HG03457 (cell line): ENCODE measurements around the gene CDK5RAP2.
"Not testable (repeated sequence)": the region's sequence is repeated elsewhere in the genome, so short reads cannot be mapped to it uniquely, and the experiment has no call there.

ENCODE experiments used
- ATAC-seq: cut with Tn5 transposase; IDR thresholded peaks from one replicate; pipeline ENCODE4 v1.9.1; 2021; ENCODE audit warnings: moderate number of reproducible peaks; ENCODE audit not compliant: unreplicated experiment

Gene CDK5RAP2

DNA sequence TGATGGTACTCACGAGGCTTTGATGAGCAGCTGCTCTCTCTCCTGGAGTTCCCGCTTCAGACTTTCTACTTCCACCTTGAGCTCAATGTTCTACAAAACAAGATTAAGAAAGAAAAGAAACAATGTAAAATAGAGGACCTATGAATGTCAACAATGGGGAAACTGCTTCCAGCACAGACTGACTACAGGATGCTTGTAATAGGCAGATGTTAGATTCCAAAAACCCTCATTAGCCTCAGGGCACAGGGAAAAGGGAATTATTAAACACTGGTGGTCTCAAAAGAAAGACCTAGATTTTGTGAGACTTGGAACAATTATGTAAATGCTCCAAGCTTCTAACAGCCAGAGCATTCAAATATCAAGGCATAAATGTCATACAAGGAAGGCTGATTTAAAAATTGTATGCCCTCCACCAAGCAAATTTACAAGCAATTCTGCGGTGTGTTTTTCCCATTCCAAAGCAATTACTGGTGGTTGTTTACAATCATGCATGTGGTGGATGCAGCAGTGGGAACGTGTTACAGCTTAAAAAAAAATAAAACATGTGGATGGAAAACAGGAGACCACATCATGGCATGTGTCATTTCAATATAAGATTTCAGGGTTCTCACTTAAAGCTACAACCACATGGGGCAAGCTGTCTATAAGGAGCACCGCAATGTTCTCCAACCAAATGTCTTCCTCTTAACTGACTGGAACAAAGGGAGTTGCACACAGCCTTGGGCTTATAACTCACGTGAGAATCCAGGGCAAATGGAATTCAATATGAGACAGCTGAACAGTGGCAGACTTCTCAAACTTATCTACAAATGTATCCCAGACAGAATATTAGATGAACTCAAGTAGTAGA is 34.0 kb downstream of the CDK5RAP2 start:
- no peak for ATAC-seq

DNA sequence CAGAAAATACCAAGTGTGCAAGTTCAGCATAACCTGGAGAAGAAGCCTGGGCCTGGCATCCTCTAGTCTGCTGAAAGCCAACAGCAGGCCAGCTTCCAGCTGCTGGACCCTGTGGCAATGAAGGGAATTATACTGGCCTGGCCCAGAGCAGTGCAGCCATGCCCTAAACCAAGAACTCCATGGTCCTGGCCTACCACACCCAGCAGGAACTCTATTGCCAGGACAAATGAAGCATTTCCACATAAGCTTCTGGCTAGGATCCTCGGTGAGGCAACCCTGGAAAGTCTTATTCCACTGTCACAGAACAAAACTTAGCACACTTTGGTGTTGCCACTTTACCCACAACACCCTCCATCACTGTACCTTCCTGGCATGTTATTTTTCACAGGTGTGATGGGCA is 35.5 kb downstream of the CDK5RAP2 start:
- no peak for ATAC-seq

DNA sequence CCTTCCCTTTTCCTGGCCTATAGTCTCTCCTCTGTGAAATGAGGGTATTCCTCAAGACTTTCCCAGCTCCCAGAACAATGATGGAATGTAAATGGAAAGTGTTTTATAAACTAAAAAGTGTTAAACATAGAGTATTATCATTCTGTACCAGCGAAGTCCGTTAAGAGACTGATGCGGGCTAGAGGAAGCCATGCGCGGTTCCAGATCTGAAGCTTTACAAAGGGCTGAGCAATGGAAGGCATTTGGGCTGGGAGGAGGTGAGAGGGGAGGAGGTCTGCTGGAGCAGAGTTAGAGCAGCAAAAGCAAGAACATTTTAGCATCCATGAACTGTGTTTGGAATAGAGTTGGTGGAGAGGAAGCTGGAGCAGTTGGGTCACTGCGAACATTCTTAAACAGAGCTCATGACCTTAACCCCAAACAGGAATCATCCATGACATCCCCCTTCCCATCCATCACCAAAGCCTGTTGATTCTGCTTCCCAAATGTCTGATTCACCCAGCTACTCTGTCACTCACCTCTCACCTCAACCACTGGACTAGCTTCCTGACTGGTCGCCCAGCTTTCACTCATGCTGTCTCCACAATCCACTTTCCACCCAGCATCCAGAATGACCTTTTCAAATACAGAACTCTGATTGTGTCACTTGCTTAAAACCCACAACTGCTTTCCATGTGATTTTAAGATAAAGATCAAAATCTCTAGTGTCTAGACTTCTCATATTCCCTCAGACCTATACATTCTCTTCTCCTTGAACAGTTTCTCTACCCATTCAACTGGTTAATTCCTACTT is 37.1 kb downstream of the CDK5RAP2 start:
- ATAC-seq, result no peak

DNA sequence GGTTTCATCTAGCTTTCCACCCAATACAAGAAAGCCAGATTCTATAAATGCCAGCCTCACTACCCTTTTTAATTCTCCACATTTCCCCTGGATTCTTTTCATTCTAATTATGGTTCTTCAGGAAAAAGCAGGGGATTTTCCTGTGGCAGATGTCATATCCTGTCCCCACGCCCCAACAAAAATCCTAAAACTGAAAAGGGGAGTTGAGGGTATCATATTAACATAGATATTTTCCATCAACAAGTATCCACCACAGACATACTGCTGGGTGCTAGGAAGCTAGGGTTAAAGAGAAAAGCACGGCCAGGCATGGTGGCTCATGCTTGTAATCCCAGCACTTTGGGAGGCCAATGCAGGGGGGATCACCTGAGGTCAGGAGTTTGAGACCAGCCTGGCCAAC is 38.0 kb downstream of the CDK5RAP2 start:
- no peak for ATAC-seq

DNA sequence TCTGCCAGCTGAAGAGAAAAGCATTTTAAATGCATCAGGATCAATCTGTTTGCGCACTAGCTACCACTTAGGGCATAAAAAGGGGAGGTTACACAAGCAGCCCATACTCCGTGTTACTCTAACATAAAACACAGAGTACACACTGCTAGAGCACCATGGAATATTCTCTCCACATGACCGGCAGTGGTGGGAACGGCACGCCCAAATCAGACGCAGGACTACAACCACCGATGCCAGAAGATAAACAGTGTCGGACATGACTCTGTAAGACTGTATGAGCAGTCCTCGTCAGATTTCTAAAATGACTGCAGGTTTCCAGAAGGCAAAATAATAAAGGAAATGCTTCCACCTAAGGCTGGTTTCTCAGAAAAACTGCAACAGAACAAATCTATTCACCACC is 40.0 kb downstream of the CDK5RAP2 start:
- no peak for ATAC-seq

DNA sequence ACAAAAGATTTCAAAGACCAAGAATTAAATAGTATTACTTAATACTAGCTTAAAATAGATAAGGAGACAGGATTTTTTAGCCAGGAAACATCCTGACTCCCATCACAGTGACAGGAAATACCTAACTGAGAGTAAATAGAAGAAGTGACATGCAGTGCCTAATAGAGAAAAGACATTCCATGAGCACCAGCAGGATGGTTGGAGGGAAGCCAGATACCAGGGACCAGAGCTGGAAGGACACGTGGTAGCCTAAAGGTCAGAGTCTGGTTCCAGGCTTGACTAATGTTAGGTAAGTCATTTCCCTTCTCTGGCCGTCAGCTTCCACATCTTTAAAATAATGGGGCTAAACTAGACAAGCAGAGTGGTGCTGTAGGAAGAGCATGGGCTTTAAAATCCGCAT is 41.6 kb downstream of the CDK5RAP2 start:
- no peak for ATAC-seq

DNA sequence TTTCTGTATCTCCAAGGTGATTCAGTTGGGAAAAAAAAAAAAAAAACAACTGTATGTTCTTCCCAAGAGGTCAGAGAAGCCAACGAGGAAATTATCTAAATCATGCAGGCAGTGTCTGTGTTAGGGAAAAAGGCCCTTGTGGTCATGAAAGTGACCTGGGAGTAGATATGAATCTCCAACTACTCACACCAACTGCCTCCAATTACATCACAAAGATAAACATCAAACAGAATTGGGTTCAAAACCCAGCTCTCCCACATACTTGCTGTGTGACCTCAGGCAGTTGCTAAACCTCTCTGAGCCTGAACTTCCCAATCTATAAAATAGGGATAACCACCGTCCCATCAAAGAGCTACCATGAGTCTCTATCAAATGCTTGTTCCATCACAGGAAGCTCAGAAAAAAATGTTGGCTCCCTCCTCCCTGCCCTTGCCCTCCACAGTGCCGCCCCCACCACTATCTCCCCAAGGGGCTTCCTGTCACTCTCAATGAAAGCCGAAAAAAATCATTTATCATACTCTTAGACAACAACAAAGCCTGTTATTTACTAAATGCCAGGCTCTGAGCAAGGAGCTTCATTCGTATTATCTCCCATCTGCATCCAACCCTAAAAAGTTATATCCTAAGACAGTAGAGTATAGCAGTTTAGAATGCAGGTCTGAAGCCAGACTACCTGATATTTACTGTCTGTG is 42.9 kb downstream of the CDK5RAP2 start:
- ATAC-seq, result no peak

DNA sequence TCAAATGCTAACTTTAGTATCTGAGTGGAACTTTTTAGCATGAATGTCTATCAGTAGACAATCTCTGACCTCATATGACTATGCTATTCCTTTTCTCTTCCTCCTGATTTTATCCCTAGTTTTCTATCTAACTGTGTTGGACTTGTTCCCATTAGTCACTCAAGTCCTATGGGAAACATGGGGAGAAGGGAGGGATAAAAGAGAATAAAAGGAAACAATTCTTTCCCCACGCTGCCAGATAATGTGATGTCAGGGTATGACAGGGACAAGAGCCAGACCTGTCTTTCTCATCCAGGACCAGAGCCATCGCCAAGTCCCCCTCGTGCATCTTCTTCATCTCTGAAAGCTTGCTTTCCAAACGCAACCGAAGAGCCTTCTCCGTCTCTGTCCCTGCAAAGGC is 43.9 kb downstream of the CDK5RAP2 start:
- ATAC-seq, result no peak

DNA sequence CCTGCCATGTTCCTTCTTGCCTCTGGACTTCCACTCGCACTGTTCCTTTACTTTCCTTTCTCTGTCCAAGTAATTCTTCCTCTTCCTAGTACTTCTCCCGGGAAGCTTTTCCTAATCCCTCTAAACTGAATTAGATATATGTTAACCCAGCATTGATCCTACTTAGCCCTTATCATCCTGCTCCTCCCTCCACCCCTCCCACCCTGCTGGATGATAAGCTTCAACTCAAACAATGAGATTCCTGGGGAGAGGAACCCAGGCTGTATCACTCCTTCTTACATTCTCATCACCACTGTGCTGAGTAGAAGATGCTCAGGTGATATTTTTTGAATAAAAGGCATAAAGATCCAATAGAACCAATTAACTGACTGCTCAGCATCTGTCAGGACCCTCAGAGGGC is 45.7 kb downstream of the CDK5RAP2 start:
- no peak for ATAC-seq

DNA sequence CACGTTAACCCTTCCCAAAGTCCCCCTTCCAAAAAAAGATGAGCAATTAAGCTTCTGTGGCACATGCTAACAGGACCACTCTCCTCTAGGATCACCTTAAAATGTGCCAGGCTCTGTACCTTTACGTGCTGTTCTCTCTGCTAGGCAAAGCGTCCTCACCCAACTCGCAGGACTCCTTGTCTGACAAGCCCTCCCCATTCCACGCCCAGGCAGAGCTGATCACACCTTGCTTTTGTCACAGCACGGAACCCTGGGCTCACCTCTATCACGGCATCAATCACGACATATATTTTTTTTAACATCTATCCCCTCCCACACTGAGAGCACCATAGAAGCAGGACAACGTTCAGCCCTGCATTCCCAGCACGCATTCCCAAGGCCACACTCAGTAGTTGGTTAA is 47.1 kb downstream of the CDK5RAP2 start:
- no peak for ATAC-seq

DNA sequence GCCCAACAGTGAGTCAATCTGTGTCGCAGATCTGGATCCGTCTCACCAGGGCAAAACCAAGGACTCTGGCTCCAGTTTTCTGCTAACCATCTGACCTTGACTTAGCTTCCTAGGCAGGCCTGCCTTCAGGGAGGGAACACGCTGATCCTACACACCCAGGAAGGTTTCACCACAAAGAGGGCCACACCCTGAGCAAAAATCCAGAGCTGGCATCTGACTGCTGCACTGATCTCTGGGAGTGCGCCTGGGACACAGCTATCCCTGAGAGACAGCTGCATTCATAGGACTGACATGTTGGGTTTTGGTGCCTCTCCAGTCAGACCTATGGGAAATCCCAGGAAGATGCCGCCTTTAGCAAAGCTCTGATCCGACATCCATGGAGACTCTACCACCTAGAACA is 47.5 kb downstream of the CDK5RAP2 start:
- no peak for ATAC-seq

DNA sequence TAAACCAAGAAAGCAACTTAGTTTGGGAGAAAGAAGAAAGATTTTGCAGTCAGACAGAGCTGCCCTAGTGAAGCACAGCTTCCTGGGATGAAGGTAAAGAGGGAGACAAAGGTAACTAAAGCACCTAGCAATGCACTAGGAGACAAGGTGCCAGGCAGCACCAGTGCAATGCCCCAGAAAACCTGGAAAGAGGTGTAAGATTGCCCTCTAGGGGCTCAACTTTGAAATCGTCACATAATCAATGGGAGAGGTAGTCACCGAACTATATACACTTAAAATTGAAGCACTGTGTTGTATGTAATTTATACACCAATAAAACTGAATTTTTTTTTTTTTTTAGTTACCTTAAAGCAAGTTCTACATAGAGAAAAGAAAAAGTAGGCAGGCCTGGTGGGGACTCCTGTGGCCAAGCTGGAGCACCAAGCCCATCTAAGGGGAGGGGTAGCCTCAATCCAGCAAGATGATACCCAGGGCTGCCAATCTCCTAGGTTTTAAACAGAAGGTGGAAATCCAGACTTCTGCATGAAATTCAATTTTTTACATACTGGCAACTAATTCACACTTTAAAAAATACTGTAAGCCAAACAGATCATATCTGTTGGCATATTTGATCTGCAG is 48.2 kb downstream of the CDK5RAP2 start:
- ATAC-seq, result no peak

DNA sequence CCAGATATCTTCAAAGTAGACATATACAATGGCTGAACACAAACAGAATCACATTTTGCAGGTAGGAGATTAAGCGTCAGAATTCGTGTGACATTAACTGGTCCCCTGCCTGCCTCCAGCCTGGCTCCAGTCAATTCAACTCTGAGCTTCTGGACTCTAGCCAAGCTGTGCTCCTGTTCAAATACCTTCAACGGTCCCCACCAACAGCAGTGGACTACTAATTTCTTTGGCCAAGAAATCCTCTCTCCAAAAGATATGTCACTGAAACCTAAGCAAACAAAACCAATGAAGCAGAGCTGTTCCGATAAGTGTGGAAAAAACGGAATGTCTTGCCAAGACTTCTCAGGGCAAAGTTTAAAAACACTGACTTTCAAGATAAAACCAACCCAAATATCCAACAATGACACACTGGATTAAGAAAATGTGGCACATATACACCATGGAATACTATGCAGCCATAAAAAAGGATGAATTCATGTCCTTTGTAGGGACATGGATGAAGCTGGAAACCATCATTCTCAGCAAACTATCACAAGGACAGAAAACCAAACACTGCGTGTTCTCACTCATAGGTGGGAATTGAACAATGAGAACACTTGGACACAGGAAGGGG is 49.6 kb downstream of the CDK5RAP2 start:
- ATAC-seq, result not testable (repeated sequence)

DNA sequence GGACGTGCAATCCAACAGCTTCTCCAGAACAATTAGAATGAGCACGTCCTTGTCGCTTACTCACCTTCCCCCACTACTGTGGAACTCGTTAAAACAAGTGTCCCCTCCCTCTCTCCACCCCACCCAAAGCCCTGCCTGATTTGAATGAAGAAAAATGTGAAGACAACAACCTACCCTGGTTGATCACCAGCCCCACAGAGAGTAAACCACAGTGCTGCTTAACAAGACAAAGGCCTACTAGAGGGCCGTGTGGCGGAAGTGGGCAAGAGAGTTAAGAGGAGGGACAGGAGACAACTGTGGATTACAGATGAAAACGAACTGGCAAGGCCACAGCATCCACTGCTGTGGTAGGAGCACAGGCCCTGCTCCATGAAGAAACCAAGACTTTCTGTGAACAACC is 51.1 kb downstream of the CDK5RAP2 start:
- ATAC-seq, result no peak

DNA sequence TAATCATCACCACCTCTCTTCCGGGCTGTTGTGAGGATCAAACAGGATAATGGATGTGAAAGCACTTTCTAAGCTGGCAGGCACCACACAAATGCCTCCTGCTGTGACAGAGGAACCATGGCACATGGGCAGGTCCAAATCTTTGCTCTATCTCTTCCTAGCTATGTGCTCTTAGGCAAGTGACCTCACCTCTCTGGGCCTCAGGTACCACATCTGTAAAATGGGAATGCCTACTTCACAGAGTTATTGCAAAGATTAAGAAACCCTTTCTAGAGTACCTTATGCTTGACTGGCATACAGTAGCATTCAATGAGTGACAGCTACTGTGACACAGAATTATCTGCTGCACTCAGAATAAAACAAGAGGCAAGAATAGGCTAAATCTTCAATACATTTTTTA is 51.6 kb downstream of the CDK5RAP2 start:
- no peak for ATAC-seq

DNA sequence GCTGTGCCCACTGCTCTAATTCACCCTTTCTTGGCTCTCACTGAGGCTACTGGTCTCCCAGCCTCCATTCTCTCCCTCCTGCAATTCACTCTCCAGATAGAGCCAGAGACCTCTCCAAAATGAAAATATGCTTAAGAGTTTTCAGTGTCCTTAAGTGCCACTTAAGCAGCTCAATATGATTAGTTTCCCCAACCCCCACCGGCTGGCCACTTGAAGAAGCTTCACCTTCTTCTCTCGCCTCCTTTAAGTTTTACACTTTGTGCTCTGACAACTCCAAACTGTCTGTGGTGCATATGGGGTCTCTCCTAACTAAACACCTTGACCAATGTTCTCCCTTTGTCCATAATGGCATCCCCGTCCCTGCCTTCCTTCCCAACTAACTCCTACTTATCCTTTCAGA is 53.4 kb downstream of the CDK5RAP2 start:
- ATAC-seq, result no peak

DNA sequence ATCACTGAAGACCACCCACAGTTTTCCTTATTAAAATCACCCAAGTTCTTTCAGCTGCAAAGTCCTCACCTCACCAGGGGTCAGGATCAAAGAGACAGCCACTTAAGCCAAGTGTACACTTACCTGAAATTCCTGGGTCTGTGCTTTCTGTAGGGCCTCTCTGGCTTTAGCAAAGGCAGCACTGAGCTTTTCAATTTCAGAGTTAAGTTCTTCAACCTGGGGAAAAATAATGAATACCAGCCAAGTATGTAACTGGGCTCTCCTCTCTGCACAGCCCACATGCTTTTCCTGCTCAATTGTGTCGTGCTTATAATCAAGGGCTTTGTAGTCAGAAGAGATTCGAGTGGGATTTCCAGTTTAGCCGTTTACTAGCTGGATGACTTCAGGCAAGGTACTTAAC is 55.1 kb downstream of the CDK5RAP2 start:
- ATAC-seq, result no peak

DNA sequence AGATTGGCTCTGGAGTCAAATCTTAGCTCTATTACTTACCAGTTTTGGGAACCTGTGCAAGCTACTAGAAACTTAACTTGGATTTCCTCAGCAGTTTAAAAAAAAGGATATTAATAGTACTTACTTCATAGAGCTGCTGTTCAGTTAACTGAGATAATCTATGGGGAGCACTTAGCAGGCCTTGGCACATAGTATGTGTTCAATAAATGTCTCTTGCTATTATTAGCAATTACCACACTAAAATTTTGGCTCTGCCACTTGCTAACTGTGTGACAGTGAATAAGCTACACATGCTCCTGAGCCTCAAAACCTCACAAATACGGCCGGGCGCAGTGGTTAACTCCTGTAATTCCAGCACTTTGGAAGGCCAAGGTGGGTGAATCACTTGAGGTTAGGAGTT is 55.9 kb downstream of the CDK5RAP2 start:
- no peak for ATAC-seq

DNA sequence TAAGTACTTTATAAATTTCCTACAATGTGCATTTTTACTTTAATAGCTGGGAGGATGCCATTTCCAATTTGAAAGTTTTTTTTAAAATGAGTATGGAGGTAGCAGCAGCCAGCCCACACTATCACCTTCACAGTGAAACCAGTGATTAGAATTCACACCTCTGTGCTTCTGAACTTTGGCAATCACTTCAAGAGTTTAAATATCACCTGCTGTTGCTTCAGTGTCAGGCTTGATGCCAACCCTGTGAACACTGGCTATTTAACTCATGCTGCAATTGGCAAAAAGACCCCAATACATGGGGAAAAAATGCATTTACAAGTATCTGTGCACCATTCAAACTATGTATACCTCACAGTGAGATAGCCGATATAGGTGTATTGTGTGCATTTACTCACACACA is 57.4 kb downstream of the CDK5RAP2 start:
- no peak for ATAC-seq

DNA sequence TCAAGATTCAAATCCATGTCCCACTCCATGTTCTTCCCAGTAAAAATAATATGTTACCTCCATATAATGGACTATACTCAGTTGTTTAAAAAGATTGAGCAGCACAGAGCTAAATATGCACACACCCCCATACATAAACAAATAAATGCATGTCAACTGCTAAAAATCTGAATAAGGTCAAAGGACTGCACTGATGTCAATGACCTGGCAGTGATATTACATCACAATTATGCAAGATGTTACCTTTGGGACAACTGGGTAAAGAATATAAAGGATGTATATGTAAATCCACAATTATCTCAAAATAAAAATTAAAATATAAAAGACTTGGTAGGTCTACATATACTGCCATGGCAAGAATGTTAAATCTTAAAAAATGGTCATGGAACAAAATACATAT is 57.9 kb downstream of the CDK5RAP2 start:
- no peak for ATAC-seq

DNA sequence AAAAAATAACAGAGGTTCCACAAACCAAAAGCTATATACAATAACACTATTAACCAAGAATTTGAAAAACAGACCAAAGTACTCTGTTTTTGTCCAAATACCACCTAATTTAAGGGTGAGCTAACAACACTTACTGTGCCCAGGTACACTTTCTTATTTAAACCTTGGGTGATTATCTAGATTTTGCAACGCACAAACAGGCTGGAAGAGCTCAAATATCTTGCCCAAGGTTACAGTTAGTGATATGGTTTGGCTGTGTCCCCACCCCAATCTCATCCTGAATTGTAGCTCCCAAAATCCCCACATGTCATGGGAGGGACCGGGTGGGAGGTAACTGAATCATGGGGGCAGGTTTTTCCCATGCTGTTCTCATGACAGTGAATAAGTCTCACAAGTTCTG is 58.9 kb downstream of the CDK5RAP2 start:
- no peak for ATAC-seq
